ENCODE measurements around the gene MDP1. TPM values are rescaled to one million over a fixed set of nuclear protein-coding genes. Genes with fewer than 3 reads are reported as not detected.

The MDP1 gene
- total RNA-seq, 4 donors from 2014 or later, result 11.1 to 17.5 (median 14.4) TPM

GRCh38 chr14:24255438-24255837 is 39.6 kb upstream of the MDP1 start:
- DNase-seq (ENCODE audit: extremely low spot score), result no peak
- Histone ChIP-seq H3K27me3 (no peaks in the 10 kb centered on the region), H3K4me3 (no peak overlapping the region), H3K4me1 (peaks cover 0 to 9% (median 2%) of the 10 kb centered on the region in 4 donors), H3K27ac (replicated peaks in 1 of 4) (no peak overlapping the region), H3K9me3 (no peaks in the 10 kb centered on the region), H3K36me3 (peaks cover 0 to 26% (median 0%) of the 10 kb centered on the region in 4 donors)
- WGBS, result 89% methylated on average over 8 of the region's 8 CpGs
- TF ChIP-seq EP300 (IDR thresholded peaks at IDR 0.05), result no peak
- TF ChIP-seq CTCF (IDR thresholded peaks at IDR 0.05), result no peak
- TF ChIP-seq POLR2A (IDR thresholded peaks at IDR 0.05; ENCODE audit: low read depth), result no peak
- TF ChIP-seq POLR2AphosphoS5 (IDR thresholded peaks at IDR 0.05), result no peak
- intact Hi-C loops (cut with DNase I), result no loop called here

DNA sequence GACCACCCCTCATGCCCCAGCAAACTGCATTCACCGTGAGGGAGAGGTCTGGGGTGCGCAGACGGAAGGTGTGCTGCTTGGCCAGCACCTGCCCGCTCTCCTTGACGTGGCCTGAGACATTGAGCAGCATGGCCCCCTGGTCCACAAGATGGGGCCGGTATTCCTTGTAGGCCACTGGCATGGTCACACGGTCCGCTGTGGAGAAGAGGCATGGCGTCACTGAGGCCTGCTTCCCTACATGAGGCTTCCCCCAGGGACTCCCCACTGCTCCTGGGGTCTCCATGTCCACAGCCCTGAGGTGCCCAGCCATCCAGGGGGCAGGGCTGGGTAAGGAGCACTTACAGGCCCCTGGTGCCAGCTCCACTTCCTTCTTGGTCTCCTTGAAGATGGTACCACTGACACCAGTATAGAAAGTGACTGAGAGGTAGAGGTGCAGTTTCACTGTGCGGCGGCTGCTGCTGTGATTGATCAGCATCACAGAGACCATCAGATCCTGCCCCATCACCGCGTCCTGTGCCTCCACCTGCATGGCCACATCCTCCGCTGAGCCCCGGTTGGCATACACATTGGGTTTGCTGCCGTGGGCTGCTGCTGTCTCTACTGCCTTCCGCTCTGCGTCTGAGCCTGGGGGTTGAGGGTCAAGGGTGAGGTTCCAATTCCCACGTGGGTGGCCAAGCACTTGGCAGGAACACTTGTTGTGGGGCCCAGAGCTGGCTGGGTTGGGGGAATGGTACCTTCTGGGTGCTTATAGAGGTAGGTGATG is 38.9 kb upstream of the MDP1 start:
- 91% methylated on average over 16 of the region's 19 CpGs for WGBS
- intact Hi-C loops (cut with DNase I), result no loop called here
- no peaks in the 10 kb centered on the region for H3K27me3 ChIP-seq
- no peak overlapping the region for H3K4me3 ChIP-seq
- H3K36me3 ChIP-seq, result peaks cover 0 to 26% (median 0%) of the 10 kb centered on the region in 4 donors
- H3K4me1 ChIP-seq, result peaks cover 0 to 9% (median 2%) of the 10 kb centered on the region in 4 donors
- TF ChIP-seq CTCF (IDR thresholded peaks at IDR 0.05) (no peak), POLR2AphosphoS5 (IDR thresholded peaks at IDR 0.05) (no peak), POLR2A (IDR thresholded peaks at IDR 0.05; ENCODE audit: low read depth) (no peak), EP300 (IDR thresholded peaks at IDR 0.05) (no peak)
- H3K9me3 ChIP-seq, result no peaks in the 10 kb centered on the region
- no peak for DNase-seq (ENCODE audit: extremely low spot score)
- H3K27ac ChIP-seq (replicated peaks in 1 of 4), result no peak overlapping the region

GRCh38 chr14:24253936-24254335 is 38.1 kb upstream of the MDP1 start:
- intact Hi-C loops (cut with DNase I), result no loop called here
- WGBS, result 81% methylated on average over 7 of the region's 7 CpGs

DNA sequence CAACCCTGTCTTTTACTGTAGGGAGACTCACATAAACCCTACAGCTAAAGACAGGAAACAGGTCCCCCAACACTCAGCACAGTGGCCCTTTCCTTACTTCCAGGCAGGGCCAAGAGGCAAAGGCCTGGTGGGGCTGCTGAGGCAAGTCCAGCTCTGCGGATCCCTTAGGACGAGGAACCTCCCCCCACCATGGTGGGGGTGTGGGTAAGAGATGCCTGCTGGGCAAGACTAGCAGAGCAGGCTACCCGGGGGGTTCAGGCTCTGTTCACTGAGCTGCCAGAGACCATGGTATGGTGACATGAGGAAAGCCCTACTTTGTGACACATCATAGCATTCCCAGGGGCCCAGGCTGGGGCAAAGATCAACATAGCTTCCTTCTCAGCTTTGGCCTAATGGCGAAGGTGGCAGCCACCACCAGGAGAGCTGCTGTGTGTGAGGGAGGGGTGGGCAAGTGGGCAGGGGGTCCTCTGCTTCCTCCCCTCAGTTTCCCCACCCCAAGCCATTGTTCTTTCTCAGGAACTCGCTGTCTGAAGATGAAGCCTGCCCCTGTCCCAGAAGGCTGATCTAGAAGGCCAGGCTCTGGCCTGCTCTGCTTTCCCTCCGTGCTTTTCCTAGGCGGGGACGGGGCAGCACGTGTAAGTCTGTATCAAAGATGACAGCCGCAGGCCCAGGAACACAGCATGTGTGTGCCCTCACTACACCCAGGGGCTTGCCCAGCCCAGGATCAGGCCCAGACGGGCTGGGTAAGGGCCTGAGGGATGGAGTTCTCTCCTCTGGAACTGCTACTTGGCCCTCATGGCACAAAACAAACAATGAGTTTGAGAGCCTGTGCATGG is 36.6 kb upstream of the MDP1 start:
- Histone ChIP-seq H3K4me1 (no peaks in the 10 kb centered on the region), H3K27ac (replicated peaks in 1 of 4) (no peak overlapping the region), H3K27me3 (no peaks in the 10 kb centered on the region), H3K9me3 (no peaks in the 10 kb centered on the region), H3K4me3 (no peak overlapping the region), H3K36me3 (peaks cover 0 to 26% (median 0%) of the 10 kb centered on the region in 4 donors)
- DNase-seq (ENCODE audit: extremely low spot score), result no peak
- 96% methylated on average over 8 of the region's 11 CpGs for WGBS
- intact Hi-C loops (cut with DNase I), result no loop called here
- TF ChIP-seq POLR2AphosphoS5 (IDR thresholded peaks at IDR 0.05), result no peak
- no peak for TF ChIP-seq EP300 (IDR thresholded peaks at IDR 0.05)
- no peak for TF ChIP-seq POLR2A (IDR thresholded peaks at IDR 0.05; ENCODE audit: low read depth)
- TF ChIP-seq CTCF (IDR thresholded peaks at IDR 0.05), result no peak

More at GRCh38 chr14:24253936-24254335, 38.1 kb upstream of the MDP1 start:
- no peak overlapping the region for H3K27ac ChIP-seq (replicated peaks in 1 of 4)
- H3K27me3 ChIP-seq, result no peaks in the 10 kb centered on the region
- H3K4me1 ChIP-seq, result peaks cover 0 to 3% (median 0%) of the 10 kb centered on the region in 4 donors
- no peaks in the 10 kb centered on the region for H3K9me3 ChIP-seq
- no peak for TF ChIP-seq EP300 (IDR thresholded peaks at IDR 0.05)
- TF ChIP-seq POLR2AphosphoS5 (IDR thresholded peaks at IDR 0.05), result no peak
- TF ChIP-seq POLR2A (IDR thresholded peaks at IDR 0.05; ENCODE audit: low read depth), result no peak
- no peak for TF ChIP-seq CTCF (IDR thresholded peaks at IDR 0.05)
- H3K4me3 ChIP-seq, result no peak overlapping the region
- peaks cover 0 to 26% (median 0%) of the 10 kb centered on the region in 4 donors for H3K36me3 ChIP-seq
- no peak for DNase-seq (ENCODE audit: extremely low spot score)
